Heart left ventricle (tissue), 16 donors: ENCODE data around the gene GPER1. TPM values are rescaled to one million over a fixed set of nuclear protein-coding genes. Genes with fewer than 3 reads are reported as not detected.

Experiments
- ATAC-seq, 4 donors: fragments of 200-7000 bp; cut with Tn5 transposase; one replicate each; pipeline ENCODE4 v1.9.1; 2020 to 2022; ENCODE audit warnings: moderate library complexity in 4 of 4, mild to moderate bottlenecking in 3 of 4, moderate number of reproducible peaks in 1 of 4
- DNase-seq, 5 donors: peaks; one replicate each; pipeline ENCODE4 v3.0.0-alpha.2; 2020
- H3K27ac ChIP-seq, 12 donors: fragments of 200-600 bp; sonication (generic) in 4 of 12; one replicate each; pipeline versions ENCODE4 v1.5.0 to v1.8.0; 2016 to 2022; ENCODE audit warnings: mild to moderate bottlenecking in 2 of 12
- H3K27me3 ChIP-seq, 9 donors: fragments of 200-600 bp; sonication (generic) in 2 of 9; one replicate each; pipeline versions ENCODE4 v1.5.1 to v1.8.0; 2016 to 2022; ENCODE audit warnings: mild to moderate bottlenecking in 3 of 9
- H3K36me3 ChIP-seq, 9 donors: fragments of 200-600 bp; sonication (generic) in 2 of 9; one replicate each; pipeline versions ENCODE4 v1.5.0 to v1.8.0; 2018 to 2022; ENCODE audit warnings: mild to moderate bottlenecking in 2 of 9
- H3K4me1 ChIP-seq, 12 donors: fragments of 200-600 bp; sonication (generic) in 4 of 12; one replicate each; pipeline versions ENCODE4 v1.5.0 to v1.8.0; 2016 to 2022; ENCODE audit warnings: mild to moderate bottlenecking in 3 of 12
- H3K4me3 ChIP-seq, 12 donors: fragments of 200-600 bp; sonication (generic) in 4 of 12; one replicate each; pipeline versions ENCODE4 v1.5.0 to v1.8.0; 2017 to 2022; ENCODE audit warnings: mild to moderate bottlenecking in 9 of 12, moderate library complexity in 4 of 12
- H3K9me3 ChIP-seq, 12 donors: fragments of 200-600 bp; sonication (generic) in 4 of 12; one replicate each; pipeline versions ENCODE4 v1.5.0 to v1.8.0; 2016 to 2022; ENCODE audit warnings: mild to moderate bottlenecking in 1 of 12
- CTCF ChIP-seq, 12 donors: fragments of 200-600 bp; sonication (generic) in 4 of 12; IDR thresholded peaks; one replicate each; pipeline versions ENCODE4 v1.5.0 to v1.8.0; 2018 to 2022; ENCODE audit warnings: antibody characterized with exemption in 12 of 12, mild to moderate bottlenecking in 5 of 12
- POLR2A ChIP-seq, 2 donors: fragments of 450-650 bp; IDR thresholded peaks; one replicate each; pipeline ENCODE4 v1.6.1; 2017; ENCODE audit warnings: antibody characterized with exemption in 2 of 2, mild to moderate bottlenecking in 2 of 2, moderate library complexity in 2 of 2
- WGBS, 4 donors: extraction: QIAGEN DNeasy Blood & Tissue Kit in 2 of 4; methylation state at CpG; one replicate each; pipeline versions ENCODE4 v1.1.5 to v1.1.7; 2013 to 2018; 5-methylcytosine and 5-hydroxymethylcytosine counted together
- intact Hi-C, 10 donors: fragments of 100-400 bp; cut with DNase I; formaldehyde crosslinking; loops; one replicate each; pipeline versions ENCODE4 v1.11.1 to v1.14.2; 2022
- polyA plus RNA-seq, 2 donors: library from polyadenylated mRNA; stranded (reverse); fragments of 200-250 nt; gene quantifications; one replicate each; pipeline ENCODE4 v1.2.3, GENCODE V29; 2013
- total RNA-seq, 9 donors: library from RNA; depleted of rRNA in 2 of 9; stranded (reverse); fragments of >200 nt in 2 of 9; fragmentation: NEBNext Ultra II Directional in 3 of 9; extraction: Animal tissue kit (Norgen Biotek cat#: 25700) in 3 of 9; gene quantifications; one replicate each; pipeline versions ENCODE4 v1.1.0 to v1.2.4, GENCODE V29; 2016 to 2023
- donor health status: ischemic (EF 13 %, LVEDD 7.1; RV severe dilation, severe dysfunction).
- donor health status: healthy with polysubstance abuse.
- donor health status: DM: no; HTN: yes; CAD: no.
- donor health status: DM: no; HTN: no; CAD: no.
- donor health status: ischemic (EF 25% LVEDD 6.9; RV normal size, moderate dysfunction).
- donor health status: ischemic (EF 25% LVEDD 5.7; RV mildly dilated, moderate dysfunction).
- donor health status: healthy.
- donor health status: DM: yes; HTN: yes; CAD: no.
- donor health status: ischemic (EF 35%, LVEDD 5.7; RV mildly dilated, moderate dysfunction).
- donor health status: nonischemic (EF 11% LVEDD 7.7; RV severe dilation, severe dysfunction).
- donor health status: DM: yes; HTN: yes; CAD: no.
- donor health status: PGD.
- donor health status: ischemic (EF 29% LVEDD 5.4; RV normal size, mild dysfunction).
- donor health status: nonischemic (EF 23%, LVEDD 6.1; RV moderate dilation, normal function).

Gene GPER1
- total and polyA plus RNA-seq, 11 donors, result 1.4 to 8.8 (median 2.8) TPM

DNA sequence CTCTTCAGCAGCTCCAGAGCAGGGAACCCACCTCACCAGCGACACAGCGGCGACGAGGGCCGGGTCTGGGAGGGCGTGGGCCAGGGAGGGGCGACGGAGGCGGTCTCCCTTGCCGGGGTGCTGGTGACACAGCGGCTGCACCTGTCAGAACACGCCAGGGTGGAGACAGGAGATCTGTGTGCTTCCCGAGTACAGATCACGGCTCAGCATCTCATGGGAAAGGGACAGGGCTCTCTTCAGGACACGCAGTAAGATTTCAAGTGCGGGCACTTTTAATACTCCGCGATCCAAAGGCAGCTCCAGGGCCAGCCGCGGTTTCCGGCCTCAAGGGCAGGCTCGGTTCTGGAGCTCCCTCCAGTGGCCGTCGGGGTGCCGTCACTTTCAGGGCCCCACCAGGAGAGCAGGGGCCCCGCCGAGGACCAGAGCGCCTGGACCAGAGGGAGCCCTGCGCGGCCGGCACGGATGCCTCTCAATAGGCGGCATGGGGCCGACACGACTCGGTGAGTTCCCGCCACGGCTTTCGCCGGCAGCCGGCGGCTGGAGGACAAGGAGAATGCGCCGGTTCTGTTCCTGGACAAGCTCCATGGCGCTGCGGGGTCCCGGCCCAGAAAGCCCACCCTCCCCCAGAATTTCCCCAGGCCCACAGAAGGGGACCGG is 22.2 kb upstream of the GPER1 start:
- TF ChIP-seq CTCF (IDR thresholded peaks at IDR 0.05), result peak; percentile 89 to 99 (median 96)
- TF ChIP-seq POLR2A (IDR thresholded peaks at IDR 0.05), result peak in 1 of 2 donors; percentile 21
- Histone ChIP-seq H3K4me1 (peaks cover 2 to 21% (median 16%) of the 10 kb centered on the region in 12 donors), H3K4me3 (peak overlapping the region in 10 of 12 donors; percentile 12 to 50 (median 26)), H3K27ac (no peak overlapping the region), H3K36me3 (no peaks in the 10 kb centered on the region), H3K9me3 (no peaks in the 10 kb centered on the region), H3K27me3 (no peaks in the 10 kb centered on the region)
- ATAC-seq, result peak; percentile 81 to 97 (median 93)
- 11 to 20% (median 14%) methylated on average over 28 to 48 of the region's 48 CpGs for WGBS, 4 donors
- peak; percentile 84 to 93 (median 86) for DNase-seq
- intact Hi-C loops, result loop anchor here (1.0 to 10.0 kb wide), 7 partner anchors 37 to 161 kb away; no protein-coding TSS in a partner anchor

GRCh38 chr7:1066242-1066588 is 21.7 kb upstream of the GPER1 start:
- intact Hi-C loops, result loop anchor here in 4 of 10 donors (10.0 kb wide), 2 partner anchors 151 to 161 kb away; no protein-coding TSS in a partner anchor
- 70 to 90% (median 74%) methylated on average over 5 to 21 of the region's 21 CpGs for WGBS, 4 donors
- ATAC-seq (no peak), DNase-seq (no peak)
- TF ChIP-seq CTCF (IDR thresholded peaks at IDR 0.05) (no peak), POLR2A (IDR thresholded peaks at IDR 0.05) (no peak)
- H3K4me1 ChIP-seq, result peaks cover 0 to 16% (median 12%) of the 10 kb centered on the region in 12 donors
- no peaks in the 10 kb centered on the region for H3K36me3 ChIP-seq
- no peaks in the 10 kb centered on the region for H3K9me3 ChIP-seq
- no peaks in the 10 kb centered on the region for H3K27me3 ChIP-seq
- H3K27ac ChIP-seq, result no peak overlapping the region
- H3K4me3 ChIP-seq, result peak overlapping the region in 1 of 12 donors; percentile 14

DNA sequence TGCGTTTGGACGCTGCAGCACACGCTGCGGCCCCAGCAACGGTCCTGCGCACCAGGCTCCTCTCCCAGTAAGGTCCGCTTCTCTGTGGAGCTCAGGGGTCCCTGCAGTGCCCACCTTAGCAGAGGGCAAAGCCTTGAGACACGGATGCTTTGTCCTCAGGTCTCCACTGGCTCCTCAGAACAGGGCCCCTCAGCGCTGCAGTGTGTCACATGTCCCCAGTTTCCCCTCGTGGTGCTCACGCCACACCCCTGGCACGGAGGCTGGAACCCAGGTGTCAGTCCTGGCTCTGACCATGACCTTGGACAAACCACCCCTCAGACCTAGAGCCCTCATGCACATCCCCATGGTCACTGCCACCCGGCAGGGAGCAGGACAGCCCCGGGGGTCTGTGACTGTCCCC is 19.9 kb upstream of the GPER1 start:
- Histone ChIP-seq H3K27me3 (no peaks in the 10 kb centered on the region), H3K9me3 (no peaks in the 10 kb centered on the region), H3K36me3 (no peaks in the 10 kb centered on the region), H3K27ac (no peak overlapping the region), H3K4me1 (peaks cover 0 to 15% (median 10%) of the 10 kb centered on the region in 12 donors), H3K4me3 (no peak overlapping the region)
- TF ChIP-seq CTCF (IDR thresholded peaks at IDR 0.05) (no peak), POLR2A (IDR thresholded peaks at IDR 0.05) (no peak)
- DNase-seq (no peak), ATAC-seq (no peak)
- intact Hi-C loops, result loop anchor here in 4 of 10 donors (10.0 kb wide), 2 partner anchors 153 to 163 kb away; no protein-coding TSS in a partner anchor
- 88 to 91% (median 89%) methylated on average over 7 to 14 of the region's 14 CpGs for WGBS, 4 donors

DNA sequence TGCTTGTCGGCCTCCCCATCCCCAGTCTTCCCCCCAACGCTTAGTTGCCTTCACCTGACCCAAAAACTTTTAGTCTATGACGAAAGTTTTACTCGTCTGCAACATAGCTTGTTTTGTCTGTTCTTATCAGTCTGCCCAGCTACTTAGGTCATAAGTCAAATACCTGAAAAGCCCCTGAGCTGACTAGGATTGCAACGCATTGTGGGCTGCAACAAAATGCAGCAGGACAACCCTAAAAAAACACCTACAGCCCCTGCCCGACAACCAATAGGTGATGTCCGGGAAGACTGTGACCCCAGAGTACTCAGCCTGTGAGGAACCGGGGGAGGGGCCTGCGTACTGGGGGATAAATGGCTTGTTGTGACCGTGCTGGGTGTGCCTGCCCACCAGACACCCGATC is 19.3 kb upstream of the GPER1 start:
- DNase-seq, result no peak
- Histone ChIP-seq H3K27ac (no peak overlapping the region), H3K4me3 (no peak overlapping the region), H3K36me3 (no peaks in the 10 kb centered on the region), H3K4me1 (peaks cover 0 to 15% (median 10%) of the 10 kb centered on the region in 12 donors), H3K9me3 (no peaks in the 10 kb centered on the region), H3K27me3 (no peaks in the 10 kb centered on the region)
- ATAC-seq, result no peak
- intact Hi-C loops, result loop anchor here in 4 of 10 donors (10.0 kb wide), 2 partner anchors 154 to 164 kb away; no protein-coding TSS in a partner anchor
- TF ChIP-seq CTCF (IDR thresholded peaks at IDR 0.05), result no peak
- no peak for TF ChIP-seq POLR2A (IDR thresholded peaks at IDR 0.05)
- WGBS, 4 donors, result 79 to 90% (median 86%) methylated on average over 11 of the region's 11 CpGs
